ENCODE data around the gene HYAL4.
"Not testable (repeated sequence)": the region's sequence is repeated elsewhere in the genome, so short reads cannot be mapped to it uniquely, and the experiment has no call there.

HYAL4 gene

DNA sequence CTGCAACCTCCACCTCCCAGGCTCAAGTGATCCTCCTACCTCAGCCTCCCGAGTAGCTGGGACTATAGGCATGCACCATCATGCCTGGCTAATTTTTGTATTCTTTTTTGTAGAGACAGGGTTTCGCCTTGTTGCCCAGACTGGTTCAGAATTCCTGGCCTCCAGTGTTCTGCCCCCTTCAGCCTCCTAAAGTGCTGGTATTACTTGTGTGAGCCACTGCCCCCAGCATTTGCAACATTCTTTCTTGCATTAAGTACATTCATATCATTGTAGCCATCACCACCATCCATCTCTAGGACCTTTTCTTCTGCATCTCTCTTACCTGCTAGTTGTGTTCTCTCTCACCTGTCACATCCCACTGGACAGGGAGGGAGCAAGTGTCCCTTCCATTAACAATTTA is 35.5 kb upstream of the HYAL4 start:
- H3K27me3 ChIP-seq (replicated peaks in 2 of 5; ENCODE audit: control insufficient read depth in 4 of 5, insufficient read depth in 5 of 5, low read length in 4 of 5): peaks cover 0 to 2% (median 0%) of the 10 kb centered on the region in 5 experiments
- no peak for DNase-seq
- WGBS (ENCODE audit: insufficient coverage): 100% methylated on average over 1 of the region's 2 CpGs
- no peaks in the 10 kb centered on the region for H3K36me3 ChIP-seq (ENCODE audit: control insufficient read depth in 4 of 4, insufficient read depth in 4 of 4, low read length in 3 of 4)
- H3K4me3 ChIP-seq (ENCODE audit: control insufficient read depth in 1 of 7, extremely low read depth in 1 of 7, insufficient read depth in 4 of 7, low read depth in 2 of 7, low read length in 6 of 7): no peak overlapping the region
- H3K4me1 ChIP-seq (ENCODE audit: control extremely low read depth in 1 of 4, control insufficient read depth in 4 of 4, insufficient read depth in 4 of 4, low read length in 3 of 4): no peaks in the 10 kb centered on the region
- POLR2A ChIA-PET: no interaction called here
- CTCF ChIA-PET: no interaction called here
- peaks cover 0 to 2% (median 0%) of the 10 kb centered on the region in 5 experiments for H3K9me3 ChIP-seq (ENCODE audit: control extremely low read depth in 1 of 5, control insufficient read depth in 4 of 5, insufficient read depth in 2 of 5, low read depth in 1 of 5, low read length in 4 of 5)
- no peak overlapping the region for H3K27ac ChIP-seq (ENCODE audit: insufficient read depth in 1 of 2, low read depth in 1 of 2, low read length in 2 of 2, poor library complexity in 1 of 2, severe bottlenecking in 2 of 2)

DNA sequence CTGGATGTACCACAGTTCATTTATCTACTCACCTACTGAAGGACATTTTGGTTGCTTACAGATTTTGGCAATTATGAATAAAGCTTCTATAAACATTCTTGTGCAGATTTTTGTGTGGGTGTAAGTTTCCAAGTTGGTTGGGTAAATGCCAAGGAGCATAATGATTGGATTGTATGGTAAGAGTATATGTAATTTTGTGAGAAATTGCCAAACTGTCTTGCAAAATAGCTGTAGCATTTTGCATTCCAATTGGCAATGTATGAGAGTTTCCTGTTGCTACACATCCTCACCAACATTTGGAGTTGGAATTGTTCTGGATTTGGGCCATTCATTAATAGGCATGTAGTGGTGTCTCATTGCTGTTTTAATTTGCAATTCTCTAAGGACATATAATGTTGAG is 33.9 kb upstream of the HYAL4 start:
- ChIA-PET POLR2A (no interaction called here), CTCF (no interaction called here)
- Histone ChIP-seq H3K27me3 (replicated peaks in 2 of 5; ENCODE audit: control insufficient read depth in 4 of 5, insufficient read depth in 5 of 5, low read length in 4 of 5) (peaks cover 0 to 2% (median 0%) of the 10 kb centered on the region in 5 experiments), H3K27ac (ENCODE audit: insufficient read depth in 1 of 2, low read depth in 1 of 2, low read length in 2 of 2, poor library complexity in 1 of 2, severe bottlenecking in 2 of 2) (no peak overlapping the region), H3K36me3 (ENCODE audit: control insufficient read depth in 4 of 4, insufficient read depth in 4 of 4, low read length in 3 of 4) (no peaks in the 10 kb centered on the region), H3K4me3 (ENCODE audit: control insufficient read depth in 1 of 7, extremely low read depth in 1 of 7, insufficient read depth in 4 of 7, low read depth in 2 of 7, low read length in 6 of 7) (no peak overlapping the region), H3K9me3 (ENCODE audit: control extremely low read depth in 1 of 5, control insufficient read depth in 4 of 5, insufficient read depth in 2 of 5, low read depth in 1 of 5, low read length in 4 of 5) (peaks cover 0 to 2% (median 0%) of the 10 kb centered on the region in 5 experiments), H3K4me1 (ENCODE audit: control extremely low read depth in 1 of 4, control insufficient read depth in 4 of 4, insufficient read depth in 4 of 4, low read length in 3 of 4) (no peaks in the 10 kb centered on the region)
- DNase-seq: no peak

DNA sequence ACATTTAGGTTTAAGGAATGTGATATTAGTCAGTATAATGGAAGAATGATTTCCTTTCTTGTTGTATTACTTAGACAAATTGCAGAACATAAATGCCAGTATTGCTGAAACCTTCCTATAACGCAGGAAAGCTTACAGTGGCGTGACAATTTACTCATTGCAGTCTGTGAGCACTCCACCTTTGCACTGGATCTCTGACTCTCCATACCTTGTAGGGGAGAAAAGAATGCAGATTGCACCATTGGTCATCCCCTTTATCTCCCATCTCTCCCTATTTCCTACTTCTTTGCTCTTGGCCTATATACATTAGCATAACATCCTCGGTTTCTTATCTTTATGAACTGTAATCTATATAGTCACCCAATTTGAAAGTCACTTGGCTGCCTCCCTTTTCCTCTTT is 28.1 kb upstream of the HYAL4 start:
- 94% methylated on average over 3 of the region's 3 CpGs for whole genome bisulfite sequencing (ENCODE audit: insufficient coverage)
- POLR2A ChIA-PET: no interaction called here
- H3K36me3 ChIP-seq (ENCODE audit: control insufficient read depth in 4 of 4, insufficient read depth in 4 of 4, low read length in 3 of 4): no peaks in the 10 kb centered on the region
- H3K27ac ChIP-seq (ENCODE audit: insufficient read depth in 1 of 2, low read depth in 1 of 2, low read length in 2 of 2, poor library complexity in 1 of 2, severe bottlenecking in 2 of 2): no peak overlapping the region
- peaks cover 0 to 4% (median 0%) of the 10 kb centered on the region in 5 experiments for H3K27me3 ChIP-seq (replicated peaks in 2 of 5; ENCODE audit: control insufficient read depth in 4 of 5, insufficient read depth in 5 of 5, low read length in 4 of 5)
- no peak overlapping the region for H3K4me3 ChIP-seq (ENCODE audit: control insufficient read depth in 1 of 7, extremely low read depth in 1 of 7, insufficient read depth in 4 of 7, low read depth in 2 of 7, low read length in 6 of 7)
- CTCF ChIA-PET: no interaction called here
- DNase-seq: no peak
- H3K9me3 ChIP-seq (ENCODE audit: control extremely low read depth in 1 of 5, control insufficient read depth in 4 of 5, insufficient read depth in 2 of 5, low read depth in 1 of 5, low read length in 4 of 5): no peaks in the 10 kb centered on the region
- no peaks in the 10 kb centered on the region for H3K4me1 ChIP-seq (ENCODE audit: control extremely low read depth in 1 of 4, control insufficient read depth in 4 of 4, insufficient read depth in 4 of 4, low read length in 3 of 4)

DNA sequence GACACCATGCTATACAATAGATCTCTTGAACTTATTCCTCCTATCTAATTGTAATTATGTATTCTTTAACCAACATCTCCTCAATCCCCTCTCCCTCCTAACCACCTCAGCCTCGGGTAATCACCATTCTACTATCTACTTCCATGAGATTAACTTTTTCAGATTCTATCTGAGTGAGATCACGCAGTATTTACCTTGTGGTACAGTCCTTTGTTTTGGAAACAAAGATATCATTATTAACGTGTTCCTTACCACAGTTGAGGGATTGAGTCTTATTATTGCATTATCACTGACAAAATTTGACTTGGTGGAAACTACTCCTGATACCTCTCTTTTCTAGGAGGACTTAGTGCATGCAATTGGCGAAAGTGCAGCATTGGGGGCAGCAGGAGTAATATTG is 26.0 kb upstream of the HYAL4 start:
- WGBS (ENCODE audit: insufficient coverage): 86% methylated on average over 1 of the region's 4 CpGs
- no peak for DNase-seq
- no peaks in the 10 kb centered on the region for H3K9me3 ChIP-seq (ENCODE audit: control extremely low read depth in 1 of 5, control insufficient read depth in 4 of 5, insufficient read depth in 2 of 5, low read depth in 1 of 5, low read length in 4 of 5)
- H3K4me1 ChIP-seq (ENCODE audit: control extremely low read depth in 1 of 4, control insufficient read depth in 4 of 4, insufficient read depth in 4 of 4, low read length in 3 of 4): no peaks in the 10 kb centered on the region
- H3K4me3 ChIP-seq (ENCODE audit: control insufficient read depth in 1 of 7, extremely low read depth in 1 of 7, insufficient read depth in 4 of 7, low read depth in 2 of 7, low read length in 6 of 7): no peak overlapping the region
- H3K27me3 ChIP-seq (replicated peaks in 2 of 5; ENCODE audit: control insufficient read depth in 4 of 5, insufficient read depth in 5 of 5, low read length in 4 of 5): peaks cover 0 to 4% (median 0%) of the 10 kb centered on the region in 5 experiments
- ChIA-PET POLR2A (no interaction called here), CTCF (no interaction called here)
- H3K36me3 ChIP-seq (ENCODE audit: control insufficient read depth in 4 of 4, insufficient read depth in 4 of 4, low read length in 3 of 4): no peaks in the 10 kb centered on the region
- no peak overlapping the region for H3K27ac ChIP-seq (ENCODE audit: insufficient read depth in 1 of 2, low read depth in 1 of 2, low read length in 2 of 2, poor library complexity in 1 of 2, severe bottlenecking in 2 of 2)

DNA sequence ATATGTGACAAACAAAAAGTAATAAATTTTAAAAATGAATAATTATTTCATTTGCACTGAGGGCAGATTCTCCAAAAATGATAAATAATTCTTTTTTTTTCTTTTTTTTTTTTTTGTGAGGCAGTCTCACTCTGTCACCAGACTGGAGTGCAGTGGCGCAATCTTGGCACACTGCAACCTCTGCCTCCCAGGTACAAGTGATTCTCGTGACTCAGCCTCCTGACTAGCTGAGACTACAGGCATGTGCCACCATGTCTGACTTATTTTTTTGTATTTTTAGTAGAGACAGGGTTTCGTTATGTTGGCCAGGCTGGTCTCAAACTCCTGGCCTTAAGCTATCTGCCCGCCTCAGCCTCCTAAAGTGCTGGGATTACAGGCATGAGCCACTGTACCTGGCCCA is 25.2 kb upstream of the HYAL4 start:
- H3K27me3 ChIP-seq (replicated peaks in 2 of 5; ENCODE audit: control insufficient read depth in 4 of 5, insufficient read depth in 5 of 5, low read length in 4 of 5); H3K4me1 ChIP-seq (ENCODE audit: control extremely low read depth in 1 of 4, control insufficient read depth in 4 of 4, insufficient read depth in 4 of 4, low read length in 3 of 4); H3K36me3 ChIP-seq (ENCODE audit: control insufficient read depth in 4 of 4, insufficient read depth in 4 of 4, low read length in 3 of 4); H3K27ac ChIP-seq (ENCODE audit: insufficient read depth in 1 of 2, low read depth in 1 of 2, low read length in 2 of 2, poor library complexity in 1 of 2, severe bottlenecking in 2 of 2); H3K9me3 ChIP-seq (ENCODE audit: control extremely low read depth in 1 of 5, control insufficient read depth in 4 of 5, insufficient read depth in 2 of 5, low read depth in 1 of 5, low read length in 4 of 5); H3K4me3 ChIP-seq (ENCODE audit: control insufficient read depth in 1 of 7, extremely low read depth in 1 of 7, insufficient read depth in 4 of 7, low read depth in 2 of 7, low read length in 6 of 7); POLR2A ChIA-PET; DNase-seq: not testable (repeated sequence)
- WGBS (ENCODE audit: insufficient coverage): 89% methylated on average over 3 of the region's 4 CpGs
- CTCF ChIA-PET: interaction anchor here (0.5 to 0.7 kb wide), 2 partner anchors 19 to 22 kb away, joined by 3 read pairs; no protein-coding TSS in a partner anchor

DNA sequence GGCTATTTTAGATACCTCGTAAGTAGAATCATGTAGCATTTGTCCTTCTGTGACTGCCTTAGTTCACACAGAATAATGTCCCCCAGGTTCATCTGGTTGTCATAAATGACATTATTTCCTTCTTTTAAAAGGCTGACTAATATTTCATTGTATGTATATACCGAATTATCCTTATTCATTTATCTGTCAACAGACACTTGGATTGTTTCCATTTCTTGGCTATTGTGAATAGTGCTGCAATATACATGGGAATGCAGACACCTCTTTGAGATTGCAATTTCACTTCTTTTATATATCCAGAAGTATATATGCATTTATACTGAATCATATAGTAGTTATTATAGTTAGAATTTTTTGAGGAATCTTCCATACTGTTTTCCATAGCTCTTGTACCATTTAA is 24.1 kb upstream of the HYAL4 start:
- no peak overlapping the region for H3K27ac ChIP-seq (ENCODE audit: insufficient read depth in 1 of 2, low read depth in 1 of 2, low read length in 2 of 2, poor library complexity in 1 of 2, severe bottlenecking in 2 of 2)
- H3K4me3 ChIP-seq (ENCODE audit: control insufficient read depth in 1 of 7, extremely low read depth in 1 of 7, insufficient read depth in 4 of 7, low read depth in 2 of 7, low read length in 6 of 7): no peak overlapping the region
- no peaks in the 10 kb centered on the region for H3K4me1 ChIP-seq (ENCODE audit: control extremely low read depth in 1 of 4, control insufficient read depth in 4 of 4, insufficient read depth in 4 of 4, low read length in 3 of 4)
- 100% methylated on average over 1 of the region's 2 CpGs for WGBS (ENCODE audit: insufficient coverage)
- H3K27me3 ChIP-seq (replicated peaks in 2 of 5; ENCODE audit: control insufficient read depth in 4 of 5, insufficient read depth in 5 of 5, low read length in 4 of 5): peaks cover 0 to 2% (median 0%) of the 10 kb centered on the region in 5 experiments
- no peak for DNase-seq
- CTCF ChIA-PET: interaction anchor here (1.2 kb wide), 1 partner anchor 23 kb away, joined by 4 read pairs; no protein-coding TSS in a partner anchor
- POLR2A ChIA-PET: no interaction called here
- no peaks in the 10 kb centered on the region for H3K36me3 ChIP-seq (ENCODE audit: control insufficient read depth in 4 of 4, insufficient read depth in 4 of 4, low read length in 3 of 4)
- no peaks in the 10 kb centered on the region for H3K9me3 ChIP-seq (ENCODE audit: control extremely low read depth in 1 of 5, control insufficient read depth in 4 of 5, insufficient read depth in 2 of 5, low read depth in 1 of 5, low read length in 4 of 5)

DNA sequence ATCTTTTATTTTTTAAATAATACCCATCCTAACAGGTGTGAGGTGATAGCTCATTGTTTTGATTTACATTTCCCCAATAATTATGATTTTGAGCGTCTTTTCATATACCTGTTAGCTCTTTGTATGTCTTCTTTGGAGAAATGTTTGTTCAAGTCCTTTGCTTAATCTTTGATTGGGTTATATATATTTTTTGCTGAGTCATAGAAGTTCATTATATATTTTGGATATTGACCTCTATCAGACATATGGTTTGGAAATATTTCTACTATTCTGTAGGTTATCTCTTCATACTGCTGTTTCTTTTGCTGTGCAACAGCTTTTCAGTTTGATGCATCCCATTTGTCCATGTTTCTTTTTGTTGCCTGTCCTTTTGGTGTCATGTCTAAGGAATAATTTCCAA is 23.6 kb upstream of the HYAL4 start:
- POLR2A ChIA-PET: no interaction called here
- no CpG with 5 or more reads among the region's 1 CpG for WGBS (ENCODE audit: insufficient coverage)
- CTCF ChIA-PET: interaction anchor here (1.2 kb wide), 1 partner anchor 23 kb away, joined by 4 read pairs; no protein-coding TSS in a partner anchor

More for the DNA sequence above, 23.6 kb upstream of the HYAL4 start:
- no peak for DNase-seq
- Histone ChIP-seq H3K9me3 (ENCODE audit: control extremely low read depth in 1 of 5, control insufficient read depth in 4 of 5, insufficient read depth in 2 of 5, low read depth in 1 of 5, low read length in 4 of 5) (no peaks in the 10 kb centered on the region), H3K27ac (ENCODE audit: insufficient read depth in 1 of 2, low read depth in 1 of 2, low read length in 2 of 2, poor library complexity in 1 of 2, severe bottlenecking in 2 of 2) (no peak overlapping the region), H3K27me3 (replicated peaks in 2 of 5; ENCODE audit: control insufficient read depth in 4 of 5, insufficient read depth in 5 of 5, low read length in 4 of 5) (peaks cover 0 to 2% (median 0%) of the 10 kb centered on the region in 5 experiments), H3K4me3 (ENCODE audit: control insufficient read depth in 1 of 7, extremely low read depth in 1 of 7, insufficient read depth in 4 of 7, low read depth in 2 of 7, low read length in 6 of 7) (no peak overlapping the region), H3K36me3 (ENCODE audit: control insufficient read depth in 4 of 4, insufficient read depth in 4 of 4, low read length in 3 of 4) (no peaks in the 10 kb centered on the region), H3K4me1 (ENCODE audit: control extremely low read depth in 1 of 4, control insufficient read depth in 4 of 4, insufficient read depth in 4 of 4, low read length in 3 of 4) (no peaks in the 10 kb centered on the region)
